Lower leg skin (tissue), 3 donors: Measurements from ENCODE around the gene ITGAD.

ENCODE experiments used
- POLR2A ChIP-seq, 2 donors: fragments of 450-650 bp; IDR thresholded peaks; one replicate each; pipeline ENCODE4 v1.6.1; 2016 to 2017; ENCODE audit warnings: antibody characterized with exemption in 2 of 2, mild to moderate bottlenecking in 1 of 2, moderate library complexity in 1 of 2
- TF ChIP-seq, protein P1 (sequence below), 3 donors: fragments of 450-650 bp; IDR thresholded peaks; one replicate each; pipeline ENCODE4 v1.5.1; 2016; ENCODE audit warnings: antibody characterized with exemption in 3 of 3, mild to moderate bottlenecking in 3 of 3, moderate library complexity in 2 of 3

DNA sequence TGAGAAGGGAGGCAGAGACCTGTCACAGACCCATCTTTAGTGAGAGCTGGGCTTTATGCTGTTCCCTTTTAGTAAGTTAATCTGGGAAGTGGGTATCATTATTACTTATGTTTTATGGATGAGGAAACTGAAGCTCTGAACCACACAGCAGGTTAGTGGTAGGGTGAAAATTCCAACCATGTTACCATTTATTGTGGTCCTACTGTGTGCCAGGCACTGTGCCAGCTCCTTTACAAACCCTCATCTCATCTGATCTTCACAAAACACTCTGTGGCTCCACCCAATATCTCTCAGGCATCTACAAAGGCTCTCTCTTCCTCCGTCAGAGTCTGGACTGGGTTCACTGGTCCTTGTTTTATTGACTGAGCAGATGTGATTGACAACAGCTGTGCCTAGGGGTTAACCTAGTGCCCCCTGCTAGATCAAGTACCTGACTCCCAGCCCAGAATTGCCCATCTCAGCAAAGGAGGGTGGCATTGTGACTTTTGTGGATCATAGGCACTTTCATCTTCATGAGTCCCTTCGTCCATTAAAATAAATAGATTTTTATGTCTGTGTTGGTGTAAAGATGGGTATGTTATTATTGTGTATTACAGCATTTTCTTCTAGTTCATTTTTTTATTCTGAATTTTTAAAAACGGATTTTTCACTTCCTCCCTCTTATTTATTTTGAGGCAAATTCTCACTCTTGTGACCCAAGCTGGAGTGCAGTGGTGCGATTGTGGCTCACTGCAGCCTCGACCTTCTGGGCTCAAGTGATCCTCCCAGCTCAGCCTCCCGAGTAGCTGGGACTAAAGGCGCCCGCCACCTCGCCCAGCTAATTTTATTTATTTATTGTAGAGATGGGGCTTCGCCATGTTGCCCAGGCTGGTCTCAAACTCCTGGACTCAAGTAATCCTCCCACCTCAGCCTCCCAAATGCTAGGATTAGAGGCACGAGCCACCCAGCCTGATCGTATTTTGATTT lies 81.9 kb downstream of the ITGAD start:
- TF ChIP-seq, protein P1, sequence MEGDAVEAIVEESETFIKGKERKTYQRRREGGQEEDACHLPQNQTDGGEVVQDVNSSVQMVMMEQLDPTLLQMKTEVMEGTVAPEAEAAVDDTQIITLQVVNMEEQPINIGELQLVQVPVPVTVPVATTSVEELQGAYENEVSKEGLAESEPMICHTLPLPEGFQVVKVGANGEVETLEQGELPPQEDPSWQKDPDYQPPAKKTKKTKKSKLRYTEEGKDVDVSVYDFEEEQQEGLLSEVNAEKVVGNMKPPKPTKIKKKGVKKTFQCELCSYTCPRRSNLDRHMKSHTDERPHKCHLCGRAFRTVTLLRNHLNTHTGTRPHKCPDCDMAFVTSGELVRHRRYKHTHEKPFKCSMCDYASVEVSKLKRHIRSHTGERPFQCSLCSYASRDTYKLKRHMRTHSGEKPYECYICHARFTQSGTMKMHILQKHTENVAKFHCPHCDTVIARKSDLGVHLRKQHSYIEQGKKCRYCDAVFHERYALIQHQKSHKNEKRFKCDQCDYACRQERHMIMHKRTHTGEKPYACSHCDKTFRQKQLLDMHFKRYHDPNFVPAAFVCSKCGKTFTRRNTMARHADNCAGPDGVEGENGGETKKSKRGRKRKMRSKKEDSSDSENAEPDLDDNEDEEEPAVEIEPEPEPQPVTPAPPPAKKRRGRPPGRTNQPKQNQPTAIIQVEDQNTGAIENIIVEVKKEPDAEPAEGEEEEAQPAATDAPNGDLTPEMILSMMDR (IDR thresholded peaks at IDR 0.05): no peak
- TF ChIP-seq POLR2A (IDR thresholded peaks at IDR 0.05): no peak
